ENCODE measurements around the gene ARHGEF1. TPM values are rescaled to one million over a fixed set of nuclear protein-coding genes. Genes with fewer than 3 reads are reported as not detected.

ARHGEF1 gene
- polyA plus RNA-seq, 1 experiment: 19.5 TPM

- Histone ChIP-seq H3K4me3 (ENCODE audit: low read depth, low read length) (no peak overlapping the region), H3K27ac (ENCODE audit: low read depth, low read length) (peak overlapping the region; percentile 11), H3K9me3 (ENCODE audit: control insufficient read depth, insufficient read depth, low read length) (0 out of 2 replicates have a peak, but pooled peaks cover 4% of the 10 kb centered on the region), H3K27me3 (ENCODE audit: control insufficient read depth, insufficient read depth, low read length) (no peaks in the 10 kb centered on the region)
- CTCF ChIA-PET: no interaction called here
- TF ChIP-seq CTCF (IDR thresholded peaks at IDR 0.05; ENCODE audit: low read depth, low read length): no peak
- POLR2A ChIA-PET: no interaction called here
- no peak for DNase-seq (ENCODE audit: low read depth, low spot score)
These were observed 4.9 kb downstream of the ARHGEF1 start for GRCh38 chr19:41887711-41888382.

GRCh38 chr19:41888926-41889325 lies 5.9 kb downstream of the ARHGEF1 start:
- Histone ChIP-seq H3K27ac (ENCODE audit: low read depth, low read length) (no peak overlapping the region), H3K9me3 (ENCODE audit: control insufficient read depth, insufficient read depth, low read length) (no peaks in the 10 kb centered on the region), H3K4me3 (ENCODE audit: low read depth, low read length) (no peak overlapping the region), H3K27me3 (ENCODE audit: control insufficient read depth, insufficient read depth, low read length) (no peaks in the 10 kb centered on the region)
- ChIA-PET CTCF (no interaction called here), POLR2A (no interaction called here)
- no peak for DNase-seq (ENCODE audit: low read depth, low spot score)
- TF ChIP-seq CTCF (IDR thresholded peaks at IDR 0.05; ENCODE audit: low read depth, low read length): no peak

- POLR2A ChIA-PET: no interaction called here
- CTCF ChIA-PET: no interaction called here
These were observed 6.9 kb downstream of the ARHGEF1 start for GRCh38 chr19:41889896-41890295.

GRCh38 chr19:41890936-41891335 lies 8.0 kb downstream of the ARHGEF1 start:
- Histone ChIP-seq H3K4me3 (ENCODE audit: low read depth, low read length) (no peak overlapping the region), H3K27me3 (ENCODE audit: control insufficient read depth, insufficient read depth, low read length) (no peaks in the 10 kb centered on the region), H3K27ac (ENCODE audit: low read depth, low read length) (no peak overlapping the region), H3K9me3 (ENCODE audit: control insufficient read depth, insufficient read depth, low read length) (no peaks in the 10 kb centered on the region)
- ChIA-PET POLR2A (interaction anchor here (1.1 kb wide), 1 partner anchor 19 kb away, joined by 3 read pairs; no protein-coding TSS in a partner anchor), CTCF (no interaction called here)
- no peak for TF ChIP-seq CTCF (IDR thresholded peaks at IDR 0.05; ENCODE audit: low read depth, low read length)
- no peak for DNase-seq (ENCODE audit: low read depth, low spot score)

More at GRCh38 chr19:41889896-41890295, 6.9 kb downstream of the ARHGEF1 start:
- no peak for TF ChIP-seq CTCF (IDR thresholded peaks at IDR 0.05; ENCODE audit: low read depth, low read length)
- no peak overlapping the region for H3K27ac ChIP-seq (ENCODE audit: low read depth, low read length)
- no peaks in the 10 kb centered on the region for H3K27me3 ChIP-seq (ENCODE audit: control insufficient read depth, insufficient read depth, low read length)
- no peaks in the 10 kb centered on the region for H3K9me3 ChIP-seq (ENCODE audit: control insufficient read depth, insufficient read depth, low read length)
- no peak overlapping the region for H3K4me3 ChIP-seq (ENCODE audit: low read depth, low read length)
- no peak for DNase-seq (ENCODE audit: low read depth, low spot score)

GRCh38 chr19:41892173-41892902 lies 9.4 kb downstream of the ARHGEF1 start:
- Histone ChIP-seq H3K27ac (ENCODE audit: low read depth, low read length) (no peak overlapping the region), H3K9me3 (ENCODE audit: control insufficient read depth, insufficient read depth, low read length) (no peaks in the 10 kb centered on the region), H3K27me3 (ENCODE audit: control insufficient read depth, insufficient read depth, low read length) (no peaks in the 10 kb centered on the region), H3K4me3 (ENCODE audit: low read depth, low read length) (no peak overlapping the region)
- no peak for DNase-seq (ENCODE audit: low read depth, low spot score)
- TF ChIP-seq CTCF (IDR thresholded peaks at IDR 0.05; ENCODE audit: low read depth, low read length): no peak
- ChIA-PET POLR2A (interaction anchor here (1.1 kb wide), 1 partner anchor 20 kb away, joined by 3 read pairs; no protein-coding TSS in a partner anchor), CTCF (no interaction called here)
